Peyer's patch (tissue), 4 donors: ENCODE results near the gene MORN5.

Source experiments
- POLR2A ChIP-seq, 2 donors: fragments of 450-650 bp; IDR thresholded peaks; one replicate each; pipeline ENCODE4 v1.5.1; 2017; ENCODE audit warnings: antibody characterized with exemption in 2 of 2, mild to moderate bottlenecking in 2 of 2, moderate library complexity in 2 of 2
- TF ChIP-seq, protein P1 (sequence below), 6 experiments: fragments of 450-650 bp in 4 of 6; fragments of 200-600 bp in 2 of 6; sonication (generic) in 1 of 6; IDR thresholded peaks; one replicate each; pipeline ENCODE4 v1.5.1; 2017 to 2019; ENCODE audit warnings: antibody characterized with exemption in 6 of 6, mild to moderate bottlenecking in 3 of 6, moderate library complexity in 1 of 6

DNA sequence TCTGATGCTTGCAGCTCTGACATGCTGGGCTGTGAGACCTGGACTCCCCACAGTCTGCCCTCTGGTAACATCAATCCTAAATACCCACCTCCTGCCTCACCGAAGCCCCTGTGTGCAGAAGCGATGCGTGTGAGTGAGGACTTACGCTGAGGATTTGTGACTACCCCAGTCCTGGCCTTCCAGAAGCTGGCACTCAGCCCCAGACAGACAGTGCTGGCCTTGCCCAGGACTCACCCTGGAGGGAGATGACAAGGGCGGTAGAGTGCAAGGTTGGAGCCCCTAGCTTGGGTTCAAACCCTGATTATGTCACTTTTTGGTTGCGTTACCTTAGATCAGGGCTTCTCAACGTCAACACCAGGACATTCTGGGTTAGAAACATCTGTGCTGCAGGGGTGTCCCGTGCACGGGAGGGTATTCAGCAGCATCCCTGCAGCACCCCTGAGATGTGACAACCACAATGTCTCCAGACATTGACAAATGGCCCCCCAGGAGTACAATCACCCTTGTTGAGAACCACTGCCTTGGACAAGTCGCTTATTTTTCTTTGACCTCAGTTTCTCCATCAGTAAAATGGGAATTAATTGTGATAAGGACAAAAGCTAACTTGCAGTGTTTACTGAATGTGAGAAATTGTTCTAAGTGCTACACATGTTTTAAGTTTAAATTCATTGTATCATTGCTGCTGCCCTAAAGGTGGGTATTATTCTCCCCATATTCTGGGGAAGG, 43.1 kb upstream of the MORN5 start:
- TF ChIP-seq, protein P1, sequence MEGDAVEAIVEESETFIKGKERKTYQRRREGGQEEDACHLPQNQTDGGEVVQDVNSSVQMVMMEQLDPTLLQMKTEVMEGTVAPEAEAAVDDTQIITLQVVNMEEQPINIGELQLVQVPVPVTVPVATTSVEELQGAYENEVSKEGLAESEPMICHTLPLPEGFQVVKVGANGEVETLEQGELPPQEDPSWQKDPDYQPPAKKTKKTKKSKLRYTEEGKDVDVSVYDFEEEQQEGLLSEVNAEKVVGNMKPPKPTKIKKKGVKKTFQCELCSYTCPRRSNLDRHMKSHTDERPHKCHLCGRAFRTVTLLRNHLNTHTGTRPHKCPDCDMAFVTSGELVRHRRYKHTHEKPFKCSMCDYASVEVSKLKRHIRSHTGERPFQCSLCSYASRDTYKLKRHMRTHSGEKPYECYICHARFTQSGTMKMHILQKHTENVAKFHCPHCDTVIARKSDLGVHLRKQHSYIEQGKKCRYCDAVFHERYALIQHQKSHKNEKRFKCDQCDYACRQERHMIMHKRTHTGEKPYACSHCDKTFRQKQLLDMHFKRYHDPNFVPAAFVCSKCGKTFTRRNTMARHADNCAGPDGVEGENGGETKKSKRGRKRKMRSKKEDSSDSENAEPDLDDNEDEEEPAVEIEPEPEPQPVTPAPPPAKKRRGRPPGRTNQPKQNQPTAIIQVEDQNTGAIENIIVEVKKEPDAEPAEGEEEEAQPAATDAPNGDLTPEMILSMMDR (IDR thresholded peaks at IDR 0.05), result no peak
- TF ChIP-seq POLR2A (IDR thresholded peaks at IDR 0.05), result no peak
